ENCODE measurements around the gene SLC22A13.

- TF ChIP-seq CTCF (IDR thresholded peaks at IDR 0.05; ENCODE audit: low read depth, low read length) (no peak), EZH2phosphoT487 (IDR thresholded peaks at IDR 0.05; ENCODE audit: low read depth) (no peak)
Measured at GRCh38 chr3:38313263-38313662, 47.7 kb downstream of the SLC22A13 start.

All from OCI-LY3 (cell line).